Endothelial cell of umbilical vein (primary cell): Measurements from ENCODE around the gene EEF1AKMT1. TPM values are rescaled to one million over a fixed set of nuclear protein-coding genes. Genes with fewer than 3 reads are reported as not detected.

Source experiments
- BruUV-seq: library from RNA; stranded (reverse); fragments of 400-500 nt; replicated peaks from 2 replicates; lab custom pipeline; 2021; lab: Mats Ljungman, UMichigan
- CTCF ChIA-PET: fragments of 300-600, 350-600 bp; sonication (Branson Sonifier 250); formaldehyde crosslinking; loops from one replicate; lab custom pipeline; 2021; ENCODE audit warnings: antibody characterized with exemption, inconsistent platforms; lab: Charles Lee
- POLR2A ChIA-PET: fragments of 300-600, 350-600 bp; sonication (Branson Sonifier 250); formaldehyde crosslinking; loops from one replicate; lab custom pipeline; 2021; ENCODE audit warnings: antibody characterized with exemption, inconsistent platforms; lab: Charles Lee
- DNase-seq: peaks from one replicate; pipeline ENCODE4 v3.0.0-alpha.2; 2011; ENCODE audit warnings: low read depth, low spot score
- FAIRE-seq: peaks from 2 replicates; lab custom pipeline; 2011; peaks lifted over from hg19 to GRCh38; lab: Jason Lieb, UNC
- H2AFZ ChIP-seq: 2 replicates; pipeline ENCODE4 v1.6.0; 2012; ENCODE audit warnings: low read depth, low read length, control low read depth, inconsistent platforms
- H3K27ac ChIP-seq: 2 replicates; pipeline ENCODE4 v1.5.1; 2011; ENCODE audit warnings: low read depth, mild to moderate bottlenecking, control low read depth, low read length, moderate library complexity; ENCODE audit not compliant: insufficient read depth
- H3K27me3 ChIP-seq, 2 experiments: 2 replicates each; pipeline versions ENCODE4 v1.6.0 to v1.6.1; 2011; ENCODE audit warnings: low read length in 2 of 2, mixed read lengths in 1 of 2; ENCODE audit not compliant: control insufficient read depth in 2 of 2, insufficient read depth in 2 of 2
- H3K36me3 ChIP-seq, 2 experiments: 2 replicates in 1 of 2; 3 replicates in 1 of 2; pipeline ENCODE4 v1.5.1; 2011; ENCODE audit warnings: low read length in 2 of 2, mild to moderate bottlenecking in 1 of 2, moderate library complexity in 1 of 2; ENCODE audit not compliant: control insufficient read depth in 2 of 2, insufficient read depth in 2 of 2; ENCODE audit errors: extremely low read depth in 1 of 2
- H3K4me1 ChIP-seq: 3 replicates; pipeline ENCODE4 v1.5.1; 2011; ENCODE audit warnings: mild to moderate bottlenecking, low read length; ENCODE audit not compliant: control insufficient read depth, insufficient read depth; ENCODE audit errors: extremely low read depth
- H3K4me2 ChIP-seq: 2 replicates; pipeline ENCODE4 v1.6.1; 2011; ENCODE audit warnings: low read length, control low read depth, mixed read lengths; ENCODE audit not compliant: insufficient read depth
- H3K4me3 ChIP-seq, 3 experiments: fragments of 200-600 bp in 1 of 3; sonication (generic), shearing (Covaris generic) in 1 of 3; replicated peaks in 1 of 3; 2 replicates each; pipeline ENCODE4 v1.5.1; 2011 to 2016; ENCODE audit warnings: control low read depth in 3 of 3, low read length in 3 of 3, mild to moderate bottlenecking in 2 of 3, inconsistent platforms in 1 of 3, low read depth in 1 of 3, moderate library complexity in 1 of 3; ENCODE audit not compliant: insufficient read depth in 1 of 3
- H3K79me2 ChIP-seq: 2 replicates; pipeline ENCODE4 v1.6.0; 2012; ENCODE audit warnings: low read length, inconsistent platforms; ENCODE audit not compliant: control insufficient read depth, insufficient read depth
- H3K9ac ChIP-seq: replicated peaks from 2 replicates; pipeline ENCODE3; 2011; ENCODE audit warnings: low read length, control low read depth; ENCODE audit not compliant: insufficient read depth; ENCODE audit errors: extremely low read depth
- H3K9me1 ChIP-seq: replicated peaks from 3 replicates; pipeline ENCODE4 v1.6.0; 2011; ENCODE audit warnings: mild to moderate bottlenecking, low read length; ENCODE audit not compliant: control insufficient read depth, insufficient read depth; ENCODE audit errors: extremely low read depth
- H3K9me3 ChIP-seq: replicated peaks from 2 replicates; pipeline ENCODE4 v1.5.1; 2012; ENCODE audit warnings: low read length, inconsistent platforms; ENCODE audit not compliant: control insufficient read depth, insufficient read depth
- H4K20me1 ChIP-seq: replicated peaks from 2 replicates; pipeline ENCODE3; 2011; ENCODE audit warnings: mild to moderate bottlenecking, low read length; ENCODE audit not compliant: control insufficient read depth, insufficient read depth; ENCODE audit errors: extremely low read depth
- CTCF ChIP-seq, 2 donors: IDR thresholded peaks; 1 replicate in 1 of 2; 2 replicates in 1 of 2; pipeline ENCODE4 v1.5.1; 2011; ENCODE audit warnings: low read length in 2 of 2, mild to moderate bottlenecking in 2 of 2, moderate library complexity in 2 of 2, control low read depth in 1 of 2, inconsistent platforms in 1 of 2, low read depth in 1 of 2; ENCODE audit not compliant: insufficient read depth in 1 of 2; ENCODE audit errors: extremely low read depth in 1 of 2
- EZH2 ChIP-seq: IDR thresholded peaks from 2 replicates; pipeline ENCODE4 v1.6.1; 2012; ENCODE audit warnings: borderline replicate concordance, low read depth, mild to moderate bottlenecking, moderate library complexity, low read length, inconsistent platforms; ENCODE audit not compliant: severe bottlenecking
- FOS ChIP-seq: IDR thresholded peaks from 2 replicates; pipeline ENCODE4 v1.6.1; 2011; ENCODE audit warnings: mild to moderate bottlenecking, low read length, moderate library complexity, borderline replicate concordance; ENCODE audit not compliant: insufficient read depth
- GATA2 ChIP-seq: IDR thresholded peaks from 2 replicates; pipeline ENCODE4 v1.7.0; 2011; ENCODE audit warnings: low read depth, mild to moderate bottlenecking, moderate library complexity, mixed read lengths, low read length; ENCODE audit not compliant: insufficient read length, insufficient read depth
- JUN ChIP-seq: IDR thresholded peaks from 2 replicates; pipeline ENCODE4 v1.6.1; 2011; ENCODE audit warnings: borderline replicate concordance, low read depth; ENCODE audit not compliant: insufficient read length, insufficient read depth
- MAX ChIP-seq: IDR thresholded peaks from 2 replicates; pipeline ENCODE4 v1.6.1; 2011; ENCODE audit not compliant: insufficient read depth, insufficient read length
- MYC ChIP-seq: IDR thresholded peaks from one replicate; pipeline ENCODE4 v1.6.1; 2011; ENCODE audit warnings: mild to moderate bottlenecking, low read depth, low read length
- POLR2A ChIP-seq: IDR thresholded peaks from 2 replicates; pipeline ENCODE4 v1.6.1; 2012; ENCODE audit warnings: low read depth, mild to moderate bottlenecking, control low read depth, low read length
- POLR2AphosphoS5 ChIP-seq: IDR thresholded peaks from 2 replicates; pipeline ENCODE4 v1.6.1; 2012; ENCODE audit warnings: low read depth, mild to moderate bottlenecking, control low read depth, low read length, moderate library complexity; ENCODE audit not compliant: insufficient read depth
- dilution Hi-C: fragments of 300-500 bp; cut with MboI; formaldehyde crosslinking; loops from one replicate; pipeline ENCODE4 v1.15.0; 2019; ENCODE audit warnings: low sequenced_read_pairs; ENCODE audit not compliant: extremely low pct_ligation_motif_present
- intact Hi-C: fragments of 100-400 bp; cut with micrococcal nuclease; formaldehyde crosslinking; loops from one replicate; pipeline ENCODE4 v1.10.0; 2022
- polyA plus RNA-seq, 4 experiments: library from polyadenylated mRNA; depleted of rRNA in 3 of 4; stranded (reverse) in 3 of 4; unstranded in 1 of 4; fragments of >200 nt; gene quantifications; 2 replicates each; pipeline versions ENCODE4 v1.2.1 to v1.2.3, GENCODE V29; 2011 to 2012; ENCODE audit warnings: missing spikeins in 1 of 4
- total RNA-seq: library from RNA; stranded (reverse); gene quantifications from 2 replicates; pipeline ENCODE4 v1.2.3, GENCODE V29; 2021

EEF1AKMT1 gene
- total and polyA plus RNA-seq, 2 donors (not counting 3 experiments of a cell fraction or from before 2014, with no cell fraction given) = 9.0 to 11.1 TPM

GRCh38 chr13:20808874-20809273 is 35.1 kb upstream of the EEF1AKMT1 start:
- CTCF ChIA-PET = interaction anchor here (1.1 to 1.4 kb wide), 2 partner anchors 20 to 44 kb away, joined by 4 read pairs; no protein-coding TSS in a partner anchor

More at GRCh38 chr13:20808874-20809273, 35.1 kb upstream of the EEF1AKMT1 start:
- H3K27ac ChIP-seq = no peak overlapping the region
- dilution Hi-C loops = no loop called here
- no peak for FAIRE-seq
- no peaks in the 10 kb centered on the region for H3K27me3 ChIP-seq
- H3K9me3 ChIP-seq = no peaks in the 10 kb centered on the region
- H3K4me1 ChIP-seq = peaks cover 13% of the 10 kb centered on the region
- no peaks in the 10 kb centered on the region for H4K20me1 ChIP-seq
- intact Hi-C loops = no loop called here
- no peak overlapping the region for H3K4me2 ChIP-seq
- peaks cover 6% of the 10 kb centered on the region for H3K79me2 ChIP-seq
- no peak overlapping the region for H3K9ac ChIP-seq
- BruUV-seq = no TSS peak
- no peak for DNase-seq
- H2AFZ ChIP-seq = no peak overlapping the region
- no peak overlapping the region for H3K4me3 ChIP-seq
- H3K36me3 ChIP-seq = peaks cover 3 to 7% of the 10 kb centered on the region in 2 experiments
- no peaks in the 10 kb centered on the region for H3K9me1 ChIP-seq
- POLR2A ChIA-PET = no interaction called here
- no peak for TF ChIP-seq GATA2
- TF ChIP-seq POLR2AphosphoS5 = no peak
- TF ChIP-seq FOS = no peak
- no peak for TF ChIP-seq MYC
- no peak for TF ChIP-seq CTCF (IDR thresholded peaks at IDR 0.05; ENCODE audit: extremely low read depth in 1 of 2, insufficient read depth in 1 of 2, low read depth in 1 of 2, low read length in 2 of 2)
- TF ChIP-seq MAX = no peak
- no peak for TF ChIP-seq POLR2A
- TF ChIP-seq EZH2 = no peak
- TF ChIP-seq JUN = no peak
